Fibroblast of villous mesenchyme (primary cell): ENCODE data around the gene SNX8. TPM values are rescaled to one million over a fixed set of nuclear protein-coding genes. Genes with fewer than 3 reads are reported as not detected.

Experiments
- DNase-seq: peaks from one replicate; pipeline ENCODE4 v3.0.0-alpha.2; 2010; ENCODE audit warnings: low read depth
- H3K4me3 ChIP-seq: 2 replicates; pipeline ENCODE4 v1.5.1; 2011; ENCODE audit warnings: low read depth, mild to moderate bottlenecking, low read length
- total RNA-seq: library from RNA; depleted of rRNA; stranded (reverse); fragments of >200 nt; gene quantifications from 2 replicates; pipeline ENCODE4 v1.2.3, GENCODE V29; 2012
- TF ChIP-seq, protein P1 (sequence below): IDR thresholded peaks from 2 replicates; pipeline ENCODE4 v1.5.1; 2012; ENCODE audit warnings: low read depth, mild to moderate bottlenecking, low read length; ENCODE audit not compliant: insufficient read depth

The SNX8 gene
- total RNA-seq, 1 donor: 17.7 TPM

DNA sequence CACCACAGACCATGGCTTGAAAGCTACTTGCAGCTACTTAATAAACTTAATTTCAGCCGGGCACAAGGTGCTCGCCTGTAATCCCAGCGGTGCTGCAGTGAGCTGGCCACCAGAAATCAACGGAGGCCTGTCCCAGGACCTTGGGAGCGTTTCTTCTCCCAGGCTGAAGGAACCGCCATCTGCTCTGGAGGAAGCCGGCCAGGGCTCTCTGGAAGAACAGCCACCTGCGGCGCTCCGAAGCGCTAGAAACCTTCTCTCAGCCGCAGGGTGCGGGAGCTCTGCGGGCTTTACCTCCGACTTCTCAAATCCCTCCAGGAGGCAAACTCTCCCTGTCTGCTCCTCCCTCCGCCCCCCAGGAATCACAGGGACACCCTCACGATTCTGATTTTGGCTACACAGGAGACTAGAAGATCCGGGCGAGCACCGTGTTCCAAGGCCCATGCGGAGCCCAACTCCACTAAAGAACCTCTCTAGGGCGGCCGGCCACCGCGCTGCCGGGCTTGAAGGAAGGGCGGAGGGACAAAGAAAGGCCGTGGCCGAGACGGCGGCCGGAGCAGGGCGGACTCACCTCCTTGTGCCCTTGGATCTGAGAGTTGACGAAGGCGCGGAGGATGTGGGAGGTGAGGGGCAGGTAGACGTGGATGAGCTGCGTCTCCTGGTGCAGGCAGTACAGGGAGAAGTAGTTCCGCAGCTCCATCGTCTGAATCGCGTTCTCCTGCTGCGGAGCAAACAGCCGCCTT is 57.8 kb downstream of the SNX8 start:
- no peak for DNase-seq
- H3K4me3 ChIP-seq: no peak overlapping the region
- TF ChIP-seq, protein P1, sequence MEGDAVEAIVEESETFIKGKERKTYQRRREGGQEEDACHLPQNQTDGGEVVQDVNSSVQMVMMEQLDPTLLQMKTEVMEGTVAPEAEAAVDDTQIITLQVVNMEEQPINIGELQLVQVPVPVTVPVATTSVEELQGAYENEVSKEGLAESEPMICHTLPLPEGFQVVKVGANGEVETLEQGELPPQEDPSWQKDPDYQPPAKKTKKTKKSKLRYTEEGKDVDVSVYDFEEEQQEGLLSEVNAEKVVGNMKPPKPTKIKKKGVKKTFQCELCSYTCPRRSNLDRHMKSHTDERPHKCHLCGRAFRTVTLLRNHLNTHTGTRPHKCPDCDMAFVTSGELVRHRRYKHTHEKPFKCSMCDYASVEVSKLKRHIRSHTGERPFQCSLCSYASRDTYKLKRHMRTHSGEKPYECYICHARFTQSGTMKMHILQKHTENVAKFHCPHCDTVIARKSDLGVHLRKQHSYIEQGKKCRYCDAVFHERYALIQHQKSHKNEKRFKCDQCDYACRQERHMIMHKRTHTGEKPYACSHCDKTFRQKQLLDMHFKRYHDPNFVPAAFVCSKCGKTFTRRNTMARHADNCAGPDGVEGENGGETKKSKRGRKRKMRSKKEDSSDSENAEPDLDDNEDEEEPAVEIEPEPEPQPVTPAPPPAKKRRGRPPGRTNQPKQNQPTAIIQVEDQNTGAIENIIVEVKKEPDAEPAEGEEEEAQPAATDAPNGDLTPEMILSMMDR: no peak

DNA sequence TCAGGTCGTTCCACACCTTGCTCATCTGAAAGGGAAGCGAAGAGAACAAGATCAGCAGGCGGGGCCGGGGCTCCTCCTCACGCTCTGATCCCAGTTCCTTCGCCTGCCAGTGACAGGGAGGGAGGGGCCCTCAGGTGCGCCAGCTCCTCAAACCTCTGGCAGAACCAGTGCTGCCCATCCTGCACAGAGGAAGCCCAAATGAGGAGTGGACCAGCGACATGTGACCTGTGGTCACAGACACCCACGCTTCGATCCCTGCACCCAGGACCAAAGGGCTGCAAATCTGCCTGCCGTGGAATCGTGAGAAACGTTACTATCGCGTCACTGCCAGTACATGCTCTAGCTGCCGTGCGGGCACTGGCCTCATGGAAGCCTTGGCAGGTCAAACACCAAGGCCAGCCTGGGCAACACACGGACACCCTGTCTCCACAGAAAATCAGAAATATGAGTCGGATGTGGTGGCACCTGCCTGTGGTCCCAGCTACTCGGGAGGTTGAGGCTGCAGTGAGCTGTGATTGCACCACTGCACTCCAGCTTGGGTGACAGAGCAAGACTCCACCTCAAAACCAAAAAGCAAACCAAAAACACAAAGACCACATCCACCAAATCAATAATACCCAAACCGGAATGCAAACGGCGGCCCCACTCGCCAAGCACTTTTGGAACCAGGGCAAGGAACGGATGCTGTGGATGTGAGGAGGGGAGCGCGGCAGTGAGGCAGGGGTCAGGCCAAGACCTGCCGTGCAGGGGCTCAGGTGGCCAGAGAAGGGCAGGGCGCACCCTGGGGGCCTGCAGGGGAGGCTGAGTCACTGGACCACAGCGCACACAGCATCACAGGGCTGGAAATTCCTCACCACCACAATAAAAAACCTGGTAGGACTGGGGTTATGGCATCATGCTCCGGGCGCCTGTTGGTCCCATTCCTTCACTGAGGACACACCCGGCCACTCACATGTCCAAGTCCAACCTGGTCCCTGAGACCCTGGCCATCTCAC is 58.8 kb downstream of the SNX8 start:
- TF ChIP-seq, protein P1: no peak
- H3K4me3 ChIP-seq: no peak overlapping the region
- no peak for DNase-seq

DNA sequence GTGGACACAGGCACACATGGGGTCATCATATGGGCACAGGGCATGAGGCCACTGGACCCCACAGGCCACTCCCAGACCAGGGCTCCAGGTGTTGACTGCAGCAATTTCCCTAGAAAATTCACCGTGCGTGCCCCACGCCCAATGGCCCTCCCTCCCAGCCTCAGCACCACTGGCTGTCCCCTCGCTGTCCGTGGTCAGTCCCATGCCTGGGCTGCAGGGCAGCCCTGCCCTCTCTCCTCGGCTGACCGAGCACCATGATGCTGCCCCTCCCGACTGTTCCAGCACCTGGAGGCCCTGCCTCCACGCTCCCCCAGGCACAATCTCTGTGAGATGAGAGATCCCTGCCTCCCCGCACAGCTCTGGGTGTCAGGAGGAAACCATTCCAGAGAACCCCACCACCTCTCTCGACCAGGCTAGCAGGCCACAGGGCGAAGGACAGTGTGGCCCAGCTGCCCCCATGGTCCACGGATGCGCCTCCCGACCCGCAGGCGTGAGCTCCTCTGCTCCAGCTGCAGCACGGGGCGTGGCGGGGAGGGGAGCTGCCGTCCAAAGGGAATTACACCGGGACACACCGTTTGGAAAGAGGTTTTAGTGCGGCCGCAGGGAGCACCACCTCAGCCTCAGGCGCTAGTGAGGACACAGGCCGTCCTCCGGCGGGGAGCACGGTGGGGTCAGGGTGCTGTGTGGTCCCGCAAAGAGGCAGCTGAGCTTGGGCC is 59.7 kb downstream of the SNX8 start:
- H3K4me3 ChIP-seq: no peak overlapping the region
- TF ChIP-seq, protein P1: no peak
- no peak for DNase-seq

DNA sequence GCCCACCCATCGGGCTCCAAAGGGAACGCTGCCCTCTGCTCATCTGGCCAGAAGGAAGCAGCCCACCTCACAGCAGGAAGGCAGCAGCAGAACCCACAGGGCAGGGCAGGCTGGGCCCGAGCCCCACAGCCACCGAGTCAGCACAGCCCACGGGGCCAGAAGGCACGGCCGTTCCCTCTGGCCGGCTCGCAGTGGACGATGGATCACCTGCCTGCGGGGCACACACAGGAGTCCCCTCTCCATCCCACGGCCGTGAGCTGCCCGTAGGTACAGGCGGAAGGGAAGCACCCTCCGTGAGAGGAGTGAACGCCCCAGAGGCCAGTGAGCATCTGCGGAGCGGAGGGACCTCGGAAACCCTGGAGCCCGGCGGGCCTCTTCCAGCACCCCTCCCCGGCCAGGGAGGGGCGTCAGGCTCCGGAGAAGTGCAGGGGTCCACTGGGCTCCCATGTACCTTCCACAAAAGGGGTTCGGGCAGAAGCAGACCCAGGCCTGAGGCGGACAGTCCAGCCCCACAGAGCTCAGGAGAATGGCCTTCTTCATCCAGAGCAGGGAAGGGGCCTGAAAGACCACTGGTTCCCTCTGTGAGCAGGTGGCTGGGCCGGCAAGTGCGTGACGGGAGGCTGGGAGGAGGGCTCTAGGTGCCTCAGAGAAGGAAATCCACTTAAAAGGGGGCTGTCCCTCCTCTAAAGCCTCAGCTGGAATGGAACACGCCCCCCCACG is 60.6 kb downstream of the SNX8 start:
- DNase-seq: no peak
- TF ChIP-seq, protein P1: no peak
- no peak overlapping the region for H3K4me3 ChIP-seq

DNA sequence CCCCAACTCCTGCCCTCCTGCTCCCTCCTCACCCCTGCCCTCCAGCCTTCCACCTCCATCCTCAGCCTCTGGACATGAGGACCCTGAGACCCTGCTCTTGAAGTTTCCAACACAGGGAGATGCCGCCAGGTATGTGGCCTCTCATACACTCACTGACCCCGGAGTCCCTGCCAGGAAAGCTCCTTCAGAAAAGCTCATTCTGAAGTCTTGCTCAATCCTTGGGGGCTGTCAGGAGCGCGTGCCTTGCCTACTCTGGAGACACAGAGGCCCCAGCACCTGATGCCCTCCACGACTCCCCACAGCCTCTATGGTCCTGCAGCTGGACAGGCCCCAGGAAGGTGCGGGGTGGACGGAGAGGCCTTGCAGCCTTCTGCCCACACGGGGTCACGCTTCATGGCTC is 61.2 kb downstream of the SNX8 start:
- TF ChIP-seq, protein P1: no peak
- H3K4me3 ChIP-seq: no peak overlapping the region

More for the DNA sequence above, 61.2 kb downstream of the SNX8 start:
- peak; percentile 28 for DNase-seq
